ENCODE data around the gene NHS.

NHS gene

GRCh38 chrX:17738737-17739535 is 363.9 kb downstream of the NHS start:
- no peak for DNase-seq

- no peak for DNase-seq
These were observed 365.4 kb downstream of the NHS start for GRCh38 chrX:17740137-17741122.

GRCh38 chrX:17741123-17741511 is 366.1 kb downstream of the NHS start:
- DNase-seq, result no peak

GRCh38 chrX:17743913-17744312 is 368.9 kb downstream of the NHS start:
- DNase-seq, result no peak

GRCh38 chrX:17744896-17745523 is 370.0 kb downstream of the NHS start:
- no peak for DNase-seq

- no peak for DNase-seq
These were observed 372.7 kb downstream of the NHS start for GRCh38 chrX:17747692-17748091.

- DNase-seq, result no peak
These were observed 373.7 kb downstream of the NHS start for GRCh38 chrX:17748684-17749083.

GRCh38 chrX:17750436-17750835 is 375.4 kb downstream of the NHS start:
- no peak for DNase-seq

- no peak for DNase-seq
These were observed 383.4 kb downstream of the NHS start for GRCh38 chrX:17758382-17758781.

GRCh38 chrX:17759990-17760389 is 385.0 kb downstream of the NHS start:
- no peak for DNase-seq

GRCh38 chrX:17767734-17768133 is 392.7 kb downstream of the NHS start:
- DNase-seq, result no peak

- DNase-seq, result no peak
These were observed 394.0 kb downstream of the NHS start for GRCh38 chrX:17768997-17769396.

- DNase-seq, result no peak
These were observed 394.8 kb downstream of the NHS start for GRCh38 chrX:17769701-17770269.

GRCh38 chrX:17773221-17773876 is 398.3 kb downstream of the NHS start:
- no peak for DNase-seq

- DNase-seq, result no peak
These were observed 399.1 kb downstream of the NHS start for GRCh38 chrX:17774053-17774452.

GRCh38 chrX:17778997-17779396 is 404.0 kb downstream of the NHS start:
- DNase-seq, result no peak

- DNase-seq, result no peak
These were observed 404.4 kb downstream of the NHS start for GRCh38 chrX:17779434-17779833.
